Astrocyte (in vitro differentiated cells and primary cell): Measurements from ENCODE around the gene TOR4A. TPM values are rescaled to one million over a fixed set of nuclear protein-coding genes. Genes with fewer than 3 reads are reported as not detected.

ENCODE experiments used
- DNase-seq: peaks from one replicate; pipeline ENCODE4 v3.0.0-alpha.2; 2010; ENCODE audit warnings: low read depth
- FAIRE-seq: peaks from 2 replicates; lab custom pipeline; 2011; peaks lifted over from hg19 to GRCh38; lab: Jason Lieb, UNC
- H2AFZ ChIP-seq: 2 replicates; pipeline ENCODE4 v1.6.0; 2012; ENCODE audit warnings: low read depth, low read length, inconsistent platforms
- H3K27ac ChIP-seq: 2 replicates; pipeline ENCODE4 v1.5.1; 2011; ENCODE audit warnings: low read depth, low read length, inconsistent platforms
- H3K27me3 ChIP-seq: 2 replicates; pipeline ENCODE4 v1.6.0; 2011; ENCODE audit warnings: low read length, inconsistent platforms; ENCODE audit not compliant: insufficient read depth
- H3K36me3 ChIP-seq: 2 replicates; pipeline ENCODE4 v1.5.1; 2011; ENCODE audit warnings: low read length, inconsistent platforms; ENCODE audit not compliant: insufficient read depth
- H3K4me1 ChIP-seq: 2 replicates; pipeline ENCODE4 v1.5.1; 2011; ENCODE audit warnings: low read length, inconsistent platforms; ENCODE audit not compliant: insufficient read depth
- H3K4me2 ChIP-seq: 2 replicates; pipeline ENCODE4 v1.6.0; 2012; ENCODE audit warnings: low read length, inconsistent platforms
- H3K4me3 ChIP-seq: 2 replicates; pipeline ENCODE4 v1.5.1; 2011; ENCODE audit warnings: low read depth, mild to moderate bottlenecking, low read length, inconsistent platforms; ENCODE audit not compliant: insufficient read depth
- H3K79me2 ChIP-seq: 2 replicates; pipeline ENCODE4 v1.6.0; 2012; ENCODE audit warnings: mild to moderate bottlenecking, low read length, inconsistent platforms; ENCODE audit not compliant: insufficient read depth
- H3K9ac ChIP-seq: 2 replicates; pipeline ENCODE4 v1.6.0; 2012; ENCODE audit warnings: mild to moderate bottlenecking, low read length, inconsistent platforms
- H3K9me3 ChIP-seq: 2 replicates; pipeline ENCODE4 v1.5.1; 2012; ENCODE audit warnings: low read depth, mild to moderate bottlenecking, low read length, inconsistent platforms; ENCODE audit not compliant: insufficient read depth
- H4K20me1 ChIP-seq: 2 replicates; pipeline ENCODE4 v1.6.0; 2012; ENCODE audit warnings: low read length, inconsistent platforms; ENCODE audit not compliant: insufficient read depth
- H3K27ac Mint-ChIP-seq: one replicate; pipeline ENCODE4 v1.8.0; 2021; ENCODE audit warnings: mild to moderate bottlenecking, mixed read lengths; ENCODE audit not compliant: unreplicated experiment
- H3K27me3 Mint-ChIP-seq: one replicate; pipeline ENCODE4 v1.8.0; 2021; ENCODE audit warnings: low read depth, mixed read lengths; ENCODE audit not compliant: unreplicated experiment
- H3K36me3 Mint-ChIP-seq: one replicate; pipeline ENCODE4 v1.8.0; 2021; ENCODE audit warnings: low read depth, mixed read lengths; ENCODE audit not compliant: unreplicated experiment
- H3K4me1 Mint-ChIP-seq: one replicate; pipeline ENCODE4 v1.8.0; 2021; ENCODE audit warnings: low read depth, mixed read lengths; ENCODE audit not compliant: unreplicated experiment
- H3K4me3 Mint-ChIP-seq: one replicate; pipeline ENCODE4 v1.8.0; 2021; ENCODE audit warnings: mild to moderate bottlenecking, moderate library complexity, mixed read lengths; ENCODE audit not compliant: unreplicated experiment
- H3K9me3 Mint-ChIP-seq: one replicate; pipeline ENCODE4 v1.8.0; 2021; ENCODE audit warnings: mild to moderate bottlenecking, mixed read lengths; ENCODE audit not compliant: unreplicated experiment
- EZH2 ChIP-seq: IDR thresholded peaks from 2 replicates; pipeline ENCODE4 v1.6.1; 2012; ENCODE audit warnings: mild to moderate bottlenecking, low read length, inconsistent platforms; ENCODE audit not compliant: insufficient read depth
- total RNA-seq: library from RNA; stranded (reverse); gene quantifications from 2 replicates; pipeline ENCODE4 v1.2.1, GENCODE V29; 2021
- TF ChIP-seq, protein P1 (sequence below): IDR thresholded peaks from 2 replicates; pipeline ENCODE4 v1.5.1; 2011; ENCODE audit warnings: low read depth, mild to moderate bottlenecking, inconsistent platforms, low read length, moderate library complexity; ENCODE audit not compliant: insufficient read depth

TOR4A gene
- total RNA-seq, 1 donor from 2014 or later: 11.8 TPM

DNA sequence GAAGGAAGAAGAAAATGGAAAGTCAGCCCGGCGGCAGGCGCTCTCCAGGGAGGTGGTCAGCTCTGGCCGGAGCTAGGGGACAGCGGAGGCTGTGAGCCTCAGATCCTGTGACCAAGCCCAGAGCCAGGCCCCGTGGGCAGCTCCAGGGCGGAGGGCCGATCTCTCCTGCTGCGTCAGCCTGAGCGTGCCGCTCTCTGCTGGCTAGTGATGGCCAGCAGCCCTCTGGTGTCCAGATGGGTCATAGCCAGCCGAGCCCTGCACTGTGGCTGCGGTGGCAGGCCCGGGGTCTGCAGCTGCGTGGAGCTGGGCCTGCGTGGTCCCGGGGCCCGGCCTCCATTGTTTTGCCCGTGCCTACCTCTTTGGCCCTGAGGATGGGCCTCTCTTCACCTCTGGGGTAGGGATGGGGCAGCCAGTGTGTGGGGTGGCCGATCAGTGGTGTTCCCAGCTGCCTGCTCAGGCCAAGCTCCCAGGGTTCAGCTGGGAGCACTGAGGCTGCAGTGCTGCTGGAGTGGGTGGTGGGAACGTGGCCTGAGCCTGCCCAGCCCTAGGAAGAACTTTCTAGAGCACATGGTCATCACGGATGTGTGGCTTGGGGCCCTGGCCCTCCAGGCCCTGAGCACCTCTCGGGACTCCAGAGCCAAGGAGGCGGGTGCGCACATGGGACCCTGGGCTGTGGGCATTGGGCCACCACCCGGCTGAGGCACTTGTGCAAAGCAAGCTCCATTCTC is 41.6 kb downstream of the TOR4A start:
- H3K36me3 ChIP-seq: no peaks in the 10 kb centered on the region
- Mint-ChIP-seq H3K4me1 (no peaks in the 10 kb centered on the region), H3K27ac (no peak overlapping the region), H3K4me3 (no peak overlapping the region), H3K9me3 (no peaks in the 10 kb centered on the region), H3K36me3 (peaks cover under 1% of the 10 kb centered on the region), H3K27me3 (peaks cover 3% of the 10 kb centered on the region)
- H3K27ac ChIP-seq: no peak overlapping the region
- FAIRE-seq (no peak), DNase-seq (no peak)
- no peak overlapping the region for H3K4me3 ChIP-seq
- no peaks in the 10 kb centered on the region for H3K9me3 ChIP-seq
- no peak for TF ChIP-seq EZH2
- TF ChIP-seq, protein P1, sequence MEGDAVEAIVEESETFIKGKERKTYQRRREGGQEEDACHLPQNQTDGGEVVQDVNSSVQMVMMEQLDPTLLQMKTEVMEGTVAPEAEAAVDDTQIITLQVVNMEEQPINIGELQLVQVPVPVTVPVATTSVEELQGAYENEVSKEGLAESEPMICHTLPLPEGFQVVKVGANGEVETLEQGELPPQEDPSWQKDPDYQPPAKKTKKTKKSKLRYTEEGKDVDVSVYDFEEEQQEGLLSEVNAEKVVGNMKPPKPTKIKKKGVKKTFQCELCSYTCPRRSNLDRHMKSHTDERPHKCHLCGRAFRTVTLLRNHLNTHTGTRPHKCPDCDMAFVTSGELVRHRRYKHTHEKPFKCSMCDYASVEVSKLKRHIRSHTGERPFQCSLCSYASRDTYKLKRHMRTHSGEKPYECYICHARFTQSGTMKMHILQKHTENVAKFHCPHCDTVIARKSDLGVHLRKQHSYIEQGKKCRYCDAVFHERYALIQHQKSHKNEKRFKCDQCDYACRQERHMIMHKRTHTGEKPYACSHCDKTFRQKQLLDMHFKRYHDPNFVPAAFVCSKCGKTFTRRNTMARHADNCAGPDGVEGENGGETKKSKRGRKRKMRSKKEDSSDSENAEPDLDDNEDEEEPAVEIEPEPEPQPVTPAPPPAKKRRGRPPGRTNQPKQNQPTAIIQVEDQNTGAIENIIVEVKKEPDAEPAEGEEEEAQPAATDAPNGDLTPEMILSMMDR: peak; percentile 3
- no peak overlapping the region for H3K9ac ChIP-seq
- no peaks in the 10 kb centered on the region for H4K20me1 ChIP-seq
- H2AFZ ChIP-seq: no peak overlapping the region
- H3K4me1 ChIP-seq: peaks cover 7% of the 10 kb centered on the region
- no peaks in the 10 kb centered on the region for H3K27me3 ChIP-seq
- no peaks in the 10 kb centered on the region for H3K79me2 ChIP-seq
- H3K4me2 ChIP-seq: no peak overlapping the region

DNA sequence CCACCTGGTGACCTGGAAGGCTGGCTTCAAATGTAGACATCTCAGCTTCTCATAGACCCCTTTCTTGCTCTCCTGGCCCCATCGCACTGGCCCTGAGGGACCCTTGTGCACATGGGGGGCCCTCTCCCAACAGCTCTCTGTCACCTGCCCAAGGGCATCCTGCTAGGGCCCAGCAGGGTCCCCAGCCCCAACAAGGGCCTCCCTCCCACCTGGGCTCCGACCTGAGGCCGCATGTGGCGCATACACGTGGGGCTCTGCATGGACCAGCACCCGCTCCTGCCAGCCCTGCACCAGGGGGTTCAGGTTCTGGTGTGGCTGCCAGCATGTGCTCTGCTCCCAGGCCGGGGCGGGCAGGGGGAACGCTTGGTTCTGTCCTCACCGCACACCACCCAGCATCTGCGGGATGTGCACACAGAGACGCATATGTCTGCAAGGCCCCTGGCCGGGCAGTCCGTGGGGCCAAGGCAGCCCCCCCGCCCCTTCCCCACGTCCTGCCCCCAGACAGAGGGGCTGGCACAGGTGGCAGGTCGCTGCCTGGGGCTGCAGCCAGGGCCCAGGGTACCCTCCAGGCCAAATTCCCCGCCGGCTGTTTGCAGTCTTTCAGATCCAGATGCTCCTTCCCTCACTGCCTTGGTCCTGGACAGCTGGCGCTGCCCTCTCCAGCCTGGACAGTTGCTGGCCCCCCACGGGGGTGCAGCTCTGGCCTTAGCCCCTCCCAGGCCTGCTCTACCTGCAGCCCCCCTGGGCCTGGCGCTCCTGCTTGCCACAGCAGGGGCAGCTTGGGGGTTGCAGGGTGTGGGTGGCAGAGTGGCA is 42.4 kb downstream of the TOR4A start:
- DNase-seq (no peak), FAIRE-seq (no peak)
- no peaks in the 10 kb centered on the region for H3K27me3 ChIP-seq
- H4K20me1 ChIP-seq: no peaks in the 10 kb centered on the region
- Mint-ChIP-seq H3K9me3 (no peaks in the 10 kb centered on the region), H3K27me3 (peaks cover 5% of the 10 kb centered on the region), H3K4me1 (no peaks in the 10 kb centered on the region), H3K4me3 (no peak overlapping the region), H3K27ac (no peak overlapping the region), H3K36me3 (peaks cover 2% of the 10 kb centered on the region)
- H3K4me1 ChIP-seq: peaks cover 7% of the 10 kb centered on the region
- TF ChIP-seq, protein P1: no peak
- TF ChIP-seq EZH2: no peak
- no peak overlapping the region for H2AFZ ChIP-seq
- no peak overlapping the region for H3K27ac ChIP-seq
- H3K9ac ChIP-seq: no peak overlapping the region
- no peaks in the 10 kb centered on the region for H3K79me2 ChIP-seq
- no peak overlapping the region for H3K4me2 ChIP-seq
- H3K36me3 ChIP-seq: no peaks in the 10 kb centered on the region
- no peaks in the 10 kb centered on the region for H3K9me3 ChIP-seq
- no peak overlapping the region for H3K4me3 ChIP-seq
